WTC11 (cell line): Measurements from ENCODE around the gene IL37. TPM values are rescaled to one million over a fixed set of nuclear protein-coding genes. Genes with fewer than 3 reads are reported as not detected.

Experiments
- ATAC-seq: fragments of 200-7000 bp; cut with Tn5 transposase; 2 replicates; pipeline ENCODE4 v1.10.0; 2021; ENCODE audit warnings: mild to moderate bottlenecking, moderate library complexity
- CTCF ChIA-PET: fragments of 300-600 bp; sonication (Branson Sonifier 250); formaldehyde crosslinking; loops from one replicate; lab custom pipeline; 2021; ENCODE audit warnings: antibody characterized with exemption; lab: Charles Lee
- POLR2A ChIA-PET: fragments of 350-600 bp; sonication (Branson Sonifier 250); formaldehyde crosslinking; loops from one replicate; lab custom pipeline; 2021; ENCODE audit warnings: antibody characterized with exemption; lab: Charles Lee
- DNase-seq: peaks from one replicate; pipeline ENCODE4 v3.0.0; 2021; ENCODE audit warnings: low spot score
- H3K27ac Mint-ChIP-seq: 2 replicates; pipeline ENCODE4 v1.8.0; 2021; ENCODE audit warnings: mixed read lengths
- H3K27me3 Mint-ChIP-seq: 2 replicates; pipeline ENCODE4 v1.8.0; 2021; ENCODE audit warnings: low read depth, mild to moderate bottlenecking, moderate library complexity, mixed read lengths
- H3K36me3 Mint-ChIP-seq: 2 replicates; pipeline ENCODE4 v1.8.0; 2021; ENCODE audit warnings: mixed read lengths
- H3K4me1 Mint-ChIP-seq: 2 replicates; pipeline ENCODE4 v1.8.0; 2022; ENCODE audit warnings: mixed read lengths
- H3K4me3 Mint-ChIP-seq: 2 replicates; pipeline ENCODE4 v1.8.0; 2021; ENCODE audit warnings: mild to moderate bottlenecking, moderate library complexity, mixed read lengths
- H3K9me3 Mint-ChIP-seq: 2 replicates; pipeline ENCODE4 v1.8.0; 2021; ENCODE audit warnings: mixed read lengths
- AFF4 ChIP-seq: sonication (generic); formaldehyde crosslinking; IDR thresholded peaks from 2 replicates; pipeline ENCODE4 v1.8.1; 2023; ENCODE audit warnings: mild to moderate bottlenecking, missing genetic modification reagents, borderline replicate concordance
- ATF6 ChIP-seq: sonication (generic); formaldehyde crosslinking; IDR thresholded peaks from 2 replicates; pipeline ENCODE4 v1.8.1; 2023; ENCODE audit warnings: mild to moderate bottlenecking, missing genetic modification reagents
- E2F1 ChIP-seq: sonication (generic); formaldehyde crosslinking; IDR thresholded peaks from 2 replicates; pipeline ENCODE4 v1.8.0; 2022; ENCODE audit warnings: mild to moderate bottlenecking, missing genetic modification reagents
- ERG ChIP-seq: fragments of 250-450 bp; sonication (Bioruptor Pico); IDR thresholded peaks from 2 replicates; pipeline ENCODE4 v1.8.0; 2021; ENCODE audit warnings: mild to moderate bottlenecking
- ESRRA ChIP-seq: sonication (generic); formaldehyde crosslinking; IDR thresholded peaks from 2 replicates; pipeline ENCODE4 v1.8.1; 2022; ENCODE audit warnings: mild to moderate bottlenecking, missing genetic modification reagents, borderline replicate concordance
- FOXJ3 ChIP-seq: sonication (generic); formaldehyde crosslinking; IDR thresholded peaks from 2 replicates; pipeline ENCODE4 v1.9.0; 2021; ENCODE audit warnings: missing genetic modification reagents, mild to moderate bottlenecking, borderline replicate concordance
- FOXK1 ChIP-seq: sonication (generic); formaldehyde crosslinking; IDR thresholded peaks from 2 replicates; pipeline ENCODE4 v1.8.0; 2022; ENCODE audit warnings: mild to moderate bottlenecking, moderate library complexity, missing genetic modification reagents
- GTF2I ChIP-seq: fragments of 250-450 bp; sonication (Bioruptor Pico); conservative IDR thresholded peaks from 2 replicates; pipeline ENCODE4 v1.4.0; 2021; ENCODE audit warnings: mild to moderate bottlenecking
- JUN ChIP-seq: sonication (generic); formaldehyde crosslinking; IDR thresholded peaks from 2 replicates; pipeline ENCODE4 v1.8.0; 2023; ENCODE audit warnings: mild to moderate bottlenecking, missing genetic modification reagents
- MXD4 ChIP-seq: fragments of 250-450 bp; sonication (Bioruptor Pico); IDR thresholded peaks from 2 replicates; pipeline ENCODE4 v1.8.0; 2021; ENCODE audit warnings: mild to moderate bottlenecking, moderate library complexity, borderline replicate concordance
- NR3C1 ChIP-seq: sonication (generic); formaldehyde crosslinking; conservative IDR thresholded peaks from 2 replicates; pipeline ENCODE4 v1.8.1; 2023; ENCODE audit warnings: low read depth, mild to moderate bottlenecking, missing genetic modification reagents
- RELA ChIP-seq: sonication (generic); formaldehyde crosslinking; IDR thresholded peaks from 2 replicates; pipeline ENCODE4 v1.8.1; 2022; ENCODE audit warnings: missing genetic modification reagents, mild to moderate bottlenecking, borderline replicate concordance
- SMAD4 ChIP-seq: sonication (generic); formaldehyde crosslinking; IDR thresholded peaks from 2 replicates; pipeline ENCODE4 v1.8.0; 2022; ENCODE audit warnings: mild to moderate bottlenecking, missing genetic modification reagents
- TEAD4 ChIP-seq: sonication (generic); formaldehyde crosslinking; IDR thresholded peaks from 2 replicates; pipeline ENCODE4 v1.8.0; 2022; ENCODE audit warnings: mild to moderate bottlenecking, missing genetic modification reagents
- TP53 ChIP-seq: sonication (generic); formaldehyde crosslinking; IDR thresholded peaks from 2 replicates; pipeline ENCODE4 v1.8.1; 2023; ENCODE audit warnings: mild to moderate bottlenecking, missing genetic modification reagents
- ZBTB21 ChIP-seq: sonication (generic); formaldehyde crosslinking; IDR thresholded peaks from 2 replicates; pipeline ENCODE4 v1.8.1; 2023; ENCODE audit warnings: mild to moderate bottlenecking, missing genetic modification reagents, borderline replicate concordance
- ZNF219 ChIP-seq: sonication (generic); formaldehyde crosslinking; IDR thresholded peaks from 2 replicates; pipeline ENCODE4 v1.8.0; 2023; ENCODE audit warnings: missing genetic modification reagents, mild to moderate bottlenecking, borderline replicate concordance
- ZNF317 ChIP-seq: sonication (generic); formaldehyde crosslinking; IDR thresholded peaks from 2 replicates; pipeline ENCODE4 v1.8.1; 2023; ENCODE audit warnings: low read depth, mild to moderate bottlenecking, moderate library complexity, missing genetic modification reagents, borderline replicate concordance
- ZNF396 ChIP-seq: fragments of 250-450 bp; sonication (Bioruptor Pico); IDR thresholded peaks from 2 replicates; pipeline ENCODE4 v1.8.0; 2021; ENCODE audit warnings: mild to moderate bottlenecking, moderate library complexity, borderline replicate concordance
- ZNF416 ChIP-seq: fragments of 250-450 bp; sonication (Bioruptor Pico); IDR thresholded peaks from 2 replicates; pipeline ENCODE4 v1.9.0; 2021; ENCODE audit warnings: mild to moderate bottlenecking, inconsistent platforms
- ZNF423 ChIP-seq: fragments of 250-450 bp; sonication (Bioruptor Pico); IDR thresholded peaks from 2 replicates; pipeline ENCODE4 v2.1.2; 2022; ENCODE audit warnings: mild to moderate bottlenecking, moderate library complexity
- ZNF532 ChIP-seq: fragments of 250-450 bp; sonication (Bioruptor Pico); IDR thresholded peaks from 2 replicates; pipeline ENCODE4 v1.9.0; 2021; ENCODE audit warnings: mild to moderate bottlenecking, borderline replicate concordance
- total RNA-seq: library from RNA; stranded (reverse); gene quantifications from 3 replicates; pipeline ENCODE4 v1.2.3, GENCODE V29; 2021

The IL37 gene
- total RNA-seq, 1 experiment from 2014 or later: 0.48 TPM

GRCh38 chr2:112942654-112943002 is 31.7 kb downstream of the IL37 start (continued):
- TF ChIP-seq AFF4 (CRISPR knock-in tag) (no peak), ATF6 (CRISPR knock-in tag) (no peak), E2F1 (CRISPR knock-in tag) (no peak), NR3C1 (no peak)

GRCh38 chr2:112944971-112945370 is 34.0 kb downstream of the IL37 start:
- TF ChIP-seq MXD4 (CRISPR knock-in tag) (no peak), FOXJ3 (CRISPR knock-in tag) (no peak), ESRRA (CRISPR knock-in tag) (no peak), FOXK1 (CRISPR knock-in tag) (no peak), TEAD4 (CRISPR knock-in tag) (no peak), ZNF317 (no peak), ERG (CRISPR knock-in tag) (no peak), JUN (CRISPR knock-in tag) (no peak), ZBTB21 (CRISPR knock-in tag) (no peak), ZNF532 (CRISPR knock-in tag) (no peak), ZNF423 (CRISPR knock-in tag) (no peak), ZNF416 (CRISPR knock-in tag) (no peak), RELA (no peak), ZNF396 (CRISPR knock-in tag) (no peak), ZNF219 (CRISPR knock-in tag) (no peak), GTF2I (CRISPR knock-in tag) (no peak), TP53 (CRISPR knock-in tag) (no peak), SMAD4 (CRISPR knock-in tag) (no peak)
- POLR2A ChIA-PET: no interaction called here
- CTCF ChIA-PET: interaction anchor here (0.9 kb wide), 1 partner anchor 193 kb away, joined by 3 read pairs; no protein-coding TSS in a partner anchor
- Mint-ChIP-seq H3K27ac (no peak overlapping the region), H3K36me3 (no peaks in the 10 kb centered on the region), H3K9me3 (peaks cover 4% of the 10 kb centered on the region), H3K4me1 (no peaks in the 10 kb centered on the region), H3K27me3 (peaks cover 34% of the 10 kb centered on the region), H3K4me3 (no peak overlapping the region)
- DNase-seq (no peak), ATAC-seq (no peak)
